Caco-2 (cell line): ENCODE results near the gene PDZD7. TPM values are rescaled to one million over a fixed set of nuclear protein-coding genes. Genes with fewer than 3 reads are reported as not detected.

ENCODE experiments used
- BruUV-seq: library from RNA; stranded (reverse); fragments of 400-500 nt; replicated peaks from 2 replicates; lab custom pipeline; 2021; lab: Mats Ljungman, UMichigan
- CTCF ChIA-PET: fragments of 300-600 bp; sonication (Branson Sonifier 250); formaldehyde crosslinking; loops from one replicate; lab custom pipeline; 2022; ENCODE audit warnings: antibody characterized with exemption; lab: Charles Lee
- POLR2A ChIA-PET: fragments of 300-600 bp; sonication (Branson Sonifier 250); formaldehyde crosslinking; loops from one replicate; lab custom pipeline; 2022; ENCODE audit warnings: antibody characterized with exemption; lab: Charles Lee
- DNase-seq, 2 experiments: peaks; one replicate each; pipeline versions ENCODE4 v3.0.0 to v3.0.0-alpha.2; 2020 to 2022
- H3K27me3 ChIP-seq: replicated peaks from 2 replicates; pipeline ENCODE4 v1.6.0; 2011; ENCODE audit warnings: low read length; ENCODE audit not compliant: control insufficient read depth, insufficient read depth
- H3K36me3 ChIP-seq: 2 replicates; pipeline ENCODE4 v1.5.1; 2011; ENCODE audit warnings: low read length; ENCODE audit not compliant: control insufficient read depth, insufficient read depth
- H3K4me1 ChIP-seq: fragments of 250-450 bp; sonication (Bioruptor Pico); 2 replicates; pipeline ENCODE4 v1.5.1; 2020; ENCODE audit warnings: mild to moderate bottlenecking
- H3K4me3 ChIP-seq: 2 replicates; pipeline ENCODE4 v1.5.1; 2011; ENCODE audit warnings: low read depth, mild to moderate bottlenecking, control low read depth, low read length
- H3K9me3 ChIP-seq: fragments of 250-450 bp; sonication (Bioruptor Pico); 2 replicates; pipeline ENCODE4 v1.5.1; 2020; ENCODE audit warnings: mild to moderate bottlenecking, moderate library complexity
- H3K27ac Mint-ChIP-seq: one replicate; pipeline ENCODE4 v1.8.0; 2022; ENCODE audit warnings: mixed read lengths; ENCODE audit not compliant: unreplicated experiment
- H3K27me3 Mint-ChIP-seq: one replicate; pipeline ENCODE4 v1.8.0; 2022; ENCODE audit warnings: mixed read lengths; ENCODE audit not compliant: insufficient read depth, unreplicated experiment
- H3K36me3 Mint-ChIP-seq: one replicate; pipeline ENCODE4 v1.8.0; 2022; ENCODE audit warnings: mild to moderate bottlenecking, mixed read lengths; ENCODE audit not compliant: insufficient read depth, unreplicated experiment
- H3K4me1 Mint-ChIP-seq: one replicate; pipeline ENCODE4 v1.8.0; 2022; ENCODE audit warnings: low read depth, mixed read lengths; ENCODE audit not compliant: unreplicated experiment
- H3K4me3 Mint-ChIP-seq: one replicate; pipeline ENCODE4 v1.8.0; 2022; ENCODE audit warnings: mild to moderate bottlenecking, moderate library complexity, mixed read lengths; ENCODE audit not compliant: unreplicated experiment
- H3K9me3 Mint-ChIP-seq: one replicate; pipeline ENCODE4 v1.8.0; 2022; ENCODE audit warnings: mixed read lengths; ENCODE audit not compliant: unreplicated experiment
- CTCF ChIP-seq, 2 experiments: fragments of 200-600 bp in 1 of 2; IDR thresholded peaks; 1 replicate in 1 of 2; 2 replicates in 1 of 2; pipeline versions ENCODE4 v1.5.1 to v1.8.0; 2011 to 2022; ENCODE audit warnings: antibody characterized with exemption in 1 of 2, control low read depth in 1 of 2, inconsistent platforms in 1 of 2, low read depth in 1 of 2, low read length in 1 of 2, mild to moderate bottlenecking in 1 of 2, moderate library complexity in 1 of 2; ENCODE audit not compliant: insufficient read depth in 1 of 2, severe bottlenecking in 1 of 2, unreplicated experiment in 1 of 2
- intact Hi-C: fragments of 100-400 bp; cut with micrococcal nuclease; formaldehyde crosslinking; loops from one replicate; pipeline ENCODE4 v1.10.0; 2022; ENCODE audit not compliant: unreplicated experiment
- total RNA-seq: library from RNA; stranded (reverse); gene quantifications from 2 replicates; pipeline ENCODE4 v1.2.3, GENCODE V29; 2022

PDZD7 gene
- total RNA-seq, 1 experiment from 2014 or later, result 1.5 TPM

DNA sequence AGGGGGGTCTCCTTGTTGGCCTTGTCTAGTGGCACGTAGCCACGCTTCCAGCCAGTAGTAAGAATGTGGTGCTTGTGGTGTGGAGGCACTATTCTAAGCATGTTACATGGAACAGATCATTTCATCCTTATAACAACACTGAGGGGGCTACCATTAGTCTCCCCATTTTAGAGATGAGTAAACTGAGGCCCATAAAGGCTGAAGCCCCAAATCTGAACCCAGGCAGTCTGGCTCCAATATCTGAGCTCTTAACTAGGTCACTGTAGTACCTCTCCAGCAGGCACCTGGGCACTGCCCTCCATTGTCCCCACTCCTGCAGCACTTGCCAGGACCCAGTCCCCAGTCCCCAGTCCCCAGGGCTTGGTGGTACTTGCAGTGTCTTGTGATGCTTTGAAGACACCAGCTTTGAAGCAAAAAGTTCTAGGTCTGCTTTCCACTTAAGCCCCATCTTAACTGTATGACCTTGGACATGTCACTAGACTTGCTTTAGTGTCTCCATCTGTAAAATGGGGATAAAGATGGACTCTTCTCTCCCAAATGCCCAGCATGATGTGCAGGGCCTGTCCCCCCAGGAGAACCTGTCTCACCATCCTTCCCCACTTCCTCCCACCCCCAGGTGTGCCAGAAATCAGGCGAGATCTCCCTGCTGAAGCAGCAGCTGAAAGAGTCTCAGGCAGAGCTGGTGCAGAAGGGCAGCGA is 24.9 kb downstream of the PDZD7 start:
- CTCF ChIA-PET, result interaction anchor here (0.8 kb wide), 1 partner anchor 9 kb away, joined by 3 read pairs; no protein-coding TSS in a partner anchor
- Histone ChIP-seq H3K9me3 (no peaks in the 10 kb centered on the region), H3K36me3 (peaks cover 2% of the 10 kb centered on the region), H3K4me3 (no peak overlapping the region), H3K27me3 (no peaks in the 10 kb centered on the region), H3K4me1 (peaks cover under 1% of the 10 kb centered on the region; the same call in 1 of the 2 replicates)
- H3K27ac Mint-ChIP-seq, result no peak overlapping the region
- no TSS peak for BruUV-seq
- no peak overlapping the region for H3K4me3 Mint-ChIP-seq
- intact Hi-C loops, result no loop called here
- TF ChIP-seq CTCF (IDR thresholded peaks at IDR 0.05; ENCODE audit: insufficient read depth in 1 of 2, low read depth in 1 of 2, low read length in 1 of 2, severe bottlenecking in 1 of 2, unreplicated experiment in 1 of 2), result no peak
- POLR2A ChIA-PET, result interaction anchor here (0.6 kb wide), 1 partner anchor 24 kb away, joined by 5 read pairs; no protein-coding TSS in a partner anchor
- DNase-seq, result no peak
- peaks cover 4% of the 10 kb centered on the region for H3K4me1 Mint-ChIP-seq
- no peaks in the 10 kb centered on the region for H3K27me3 Mint-ChIP-seq
- no peaks in the 10 kb centered on the region for H3K9me3 Mint-ChIP-seq
- H3K36me3 Mint-ChIP-seq, result peaks cover 14% of the 10 kb centered on the region

GRCh38 chr10:101005361-101005760 is 25.6 kb downstream of the PDZD7 start:
- H3K27ac Mint-ChIP-seq, result no peak overlapping the region
- Histone ChIP-seq H3K27me3 (no peaks in the 10 kb centered on the region), H3K36me3 (peaks cover 2% of the 10 kb centered on the region), H3K9me3 (no peaks in the 10 kb centered on the region), H3K4me3 (no peak overlapping the region), H3K4me1 (peaks cover 6% of the 10 kb centered on the region; the same call in 1 of the 2 replicates)
- H3K9me3 Mint-ChIP-seq, result no peaks in the 10 kb centered on the region
- peaks cover 18% of the 10 kb centered on the region for H3K36me3 Mint-ChIP-seq
- TF ChIP-seq CTCF (IDR thresholded peaks at IDR 0.05; ENCODE audit: insufficient read depth in 1 of 2, low read depth in 1 of 2, low read length in 1 of 2, severe bottlenecking in 1 of 2, unreplicated experiment in 1 of 2), result no peak
- peaks cover 8% of the 10 kb centered on the region for H3K4me1 Mint-ChIP-seq
- intact Hi-C loops, result no loop called here
- H3K4me3 Mint-ChIP-seq, result no peak overlapping the region
- DNase-seq, result no peak
- ChIA-PET CTCF (no interaction called here), POLR2A (no interaction called here)
- H3K27me3 Mint-ChIP-seq, result no peaks in the 10 kb centered on the region
- no TSS peak for BruUV-seq

- no peak overlapping the region for H3K27ac Mint-ChIP-seq
- ChIA-PET CTCF (interaction anchor here (1.1 to 1.3 kb wide), 2 partner anchors 8 to 11 kb away, joined by 3 to 10 read pairs; no protein-coding TSS in a partner anchor), POLR2A (no interaction called here)
- TF ChIP-seq CTCF (IDR thresholded peaks at IDR 0.05; ENCODE audit: insufficient read depth in 1 of 2, low read depth in 1 of 2, low read length in 1 of 2, severe bottlenecking in 1 of 2, unreplicated experiment in 1 of 2), result no peak
- peaks cover 9% of the 10 kb centered on the region for H3K4me1 Mint-ChIP-seq
- no peak for DNase-seq
- intact Hi-C loops, result no loop called here
- H3K4me3 ChIP-seq, result no peak overlapping the region
- H3K36me3 Mint-ChIP-seq, result peaks cover 24% of the 10 kb centered on the region
- H3K36me3 ChIP-seq, result peaks cover 2% of the 10 kb centered on the region
- no peaks in the 10 kb centered on the region for H3K27me3 Mint-ChIP-seq
- no TSS peak for BruUV-seq
- no peak overlapping the region for H3K4me3 Mint-ChIP-seq
- H3K9me3 ChIP-seq, result no peaks in the 10 kb centered on the region
- H3K9me3 Mint-ChIP-seq, result no peaks in the 10 kb centered on the region
- H3K4me1 ChIP-seq, result peaks cover 8% of the 10 kb centered on the region
- H3K27me3 ChIP-seq, result no peaks in the 10 kb centered on the region
These were observed 27.2 kb downstream of the PDZD7 start for GRCh38 chr10:101003639-101004206.
